Fibroblast of the aortic adventitia (primary cell): Measurements from ENCODE around the gene AFF3. TPM values are rescaled to one million over a fixed set of nuclear protein-coding genes. Genes with fewer than 3 reads are reported as not detected.
"Not testable (repeated sequence)": the region's sequence is repeated elsewhere in the genome, so short reads cannot be mapped to it uniquely, and the experiment has no call there.

Source experiments
- DNase-seq: peaks from one replicate; pipeline ENCODE4 v3.0.0-alpha.2; 2010; ENCODE audit warnings: low read depth
- H3K4me3 ChIP-seq: 2 replicates; pipeline ENCODE4 v1.5.1; 2011; ENCODE audit warnings: low read depth, mild to moderate bottlenecking, control low read depth, low read length, moderate library complexity
- CTCF ChIP-seq: IDR thresholded peaks from 2 replicates; pipeline ENCODE4 v1.5.1; 2011; ENCODE audit warnings: mild to moderate bottlenecking, low read length, control low read depth, inconsistent platforms; ENCODE audit not compliant: insufficient read depth
- total RNA-seq: library from RNA; depleted of rRNA; stranded (reverse); fragments of >200 nt; gene quantifications from 2 replicates; pipeline ENCODE4 v1.2.3, GENCODE V29; 2012; ENCODE audit warnings: low replicate concordance

Gene AFF3
- total RNA-seq, 1 donor: 4.2 TPM

- DNase-seq: no peak
- no peak for TF ChIP-seq CTCF
- H3K4me3 ChIP-seq: no peak overlapping the region
These were observed 363.1 kb downstream of the AFF3 start for GRCh38 chr2:99779276-99779675.

- no peak overlapping the region for H3K4me3 ChIP-seq
- no peak for DNase-seq
- TF ChIP-seq CTCF: no peak
These were observed 364.6 kb downstream of the AFF3 start for GRCh38 chr2:99777656-99778290.

DNA sequence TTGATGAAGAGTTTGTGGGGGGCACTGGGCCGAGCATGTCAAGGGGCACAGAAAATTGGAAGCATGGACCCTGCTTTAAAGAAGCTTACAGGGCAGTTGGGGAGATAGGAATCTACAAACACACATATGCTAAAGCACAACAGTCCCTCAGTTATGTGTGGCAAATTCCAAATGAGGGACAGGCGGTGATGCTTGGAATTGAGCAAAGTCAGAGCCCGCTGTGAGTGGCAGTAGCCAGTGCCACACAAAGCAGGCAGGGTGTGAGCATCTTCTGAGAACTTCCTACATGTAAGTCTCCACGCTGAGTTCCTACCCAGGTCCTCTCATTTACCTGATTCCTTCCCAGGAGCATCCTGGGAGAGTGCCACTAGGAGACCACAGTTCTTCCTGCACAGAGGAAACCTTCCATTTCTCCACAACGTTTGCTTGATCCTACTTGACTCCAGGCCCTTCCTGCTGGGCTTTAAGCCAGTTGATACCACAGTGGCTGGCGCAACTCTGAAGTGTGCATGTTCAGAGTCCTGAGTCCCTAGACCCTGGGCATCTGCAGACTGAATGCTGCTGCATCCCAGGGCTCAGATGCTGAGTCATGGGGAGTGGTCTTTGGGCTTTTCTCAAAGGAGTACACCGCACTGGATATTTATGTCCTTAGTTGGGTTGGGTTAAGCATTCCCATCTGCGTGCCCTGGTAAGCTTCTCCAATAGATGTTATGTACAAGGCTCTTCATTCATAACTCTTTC lies 365.3 kb downstream of the AFF3 start:
- no peak overlapping the region for H3K4me3 ChIP-seq
- DNase-seq: no peak
- no peak for TF ChIP-seq CTCF

GRCh38 chr2:99776206-99776905 lies 366.0 kb downstream of the AFF3 start:
- no peak for DNase-seq
- no peak overlapping the region for H3K4me3 ChIP-seq
- TF ChIP-seq CTCF: no peak

DNA sequence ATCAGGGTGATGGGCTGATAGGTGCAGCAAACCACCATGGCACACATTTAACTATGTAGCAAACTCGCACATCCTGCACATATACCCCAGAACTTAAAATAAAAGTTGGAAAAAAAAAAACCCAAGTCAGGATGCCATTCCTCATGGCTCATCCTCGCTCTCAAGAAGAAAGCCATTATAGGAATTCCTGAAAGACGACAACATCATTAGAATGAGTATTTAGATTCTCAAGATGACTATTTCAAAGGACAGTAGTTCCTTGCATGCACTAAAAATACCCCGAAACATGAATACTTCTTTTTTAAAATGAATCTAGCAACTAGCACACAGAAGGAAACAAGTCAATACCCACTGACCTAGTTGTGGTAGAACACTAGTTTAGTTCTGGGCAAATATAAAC lies 366.8 kb downstream of the AFF3 start:
- no peak for TF ChIP-seq CTCF
- no peak overlapping the region for H3K4me3 ChIP-seq
- DNase-seq: no peak

DNA sequence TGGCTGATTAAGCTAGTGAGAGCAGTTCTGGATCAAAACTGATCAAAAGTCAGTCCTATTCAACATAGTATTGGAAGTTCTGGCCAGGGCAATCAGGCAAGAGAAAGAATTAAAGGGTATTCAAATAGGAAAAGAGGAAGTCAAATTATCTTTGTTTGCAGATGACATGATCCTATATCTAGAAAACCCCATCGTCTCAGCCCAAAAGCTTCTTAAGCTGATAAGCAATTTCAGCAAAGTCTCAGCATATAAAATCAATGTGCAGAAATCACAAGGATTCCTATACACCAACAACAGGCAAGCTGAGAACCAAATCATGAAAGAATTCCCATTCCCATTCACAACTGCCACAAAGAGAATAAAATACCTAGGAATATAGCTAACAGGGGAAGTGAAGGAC lies 368.7 kb downstream of the AFF3 start:
- DNase-seq, H3K4me3 ChIP-seq: not testable (repeated sequence)

GRCh38 chr2:99772591-99773331 lies 369.6 kb downstream of the AFF3 start:
- TF ChIP-seq CTCF: no peak
- no peak for DNase-seq

More at GRCh38 chr2:99772591-99773331, 369.6 kb downstream of the AFF3 start:
- no peak overlapping the region for H3K4me3 ChIP-seq
